GM23338 (cell line): Measurements from ENCODE around the gene ZBTB40.

ENCODE experiments used
- CREB1 ChIP-seq: fragments of 250-450 bp; sonication (Bioruptor Pico); IDR thresholded peaks from 2 replicates; pipeline ENCODE4 v1.5.0; 2020; ENCODE audit warnings: low read depth, mild to moderate bottlenecking, moderate library complexity
- EZH2 ChIP-seq: fragments of 200-600 bp; sonication (generic); IDR thresholded peaks from one replicate; pipeline ENCODE4 v1.8.0; 2017; ENCODE audit warnings: antibody characterized with exemption, mild to moderate bottlenecking, low read depth; ENCODE audit not compliant: unreplicated experiment
- EZH2phosphoT487 ChIP-seq: fragments of 200-600 bp; sonication (generic); IDR thresholded peaks from one replicate; pipeline ENCODE4 v1.8.1; 2018; ENCODE audit warnings: antibody characterized with exemption; ENCODE audit not compliant: unreplicated experiment
- JUNB ChIP-seq: IDR thresholded peaks from one replicate; pipeline ENCODE4 v1.6.1; 2016; ENCODE audit warnings: antibody characterized with exemption; ENCODE audit not compliant: unreplicated experiment
- POLR2AphosphoS5 ChIP-seq: IDR thresholded peaks from 2 replicates; pipeline ENCODE4 v1.6.1; 2016; ENCODE audit warnings: antibody characterized with exemption, low read depth
- STAT1 ChIP-seq: IDR thresholded peaks from one replicate; pipeline ENCODE4 v1.6.1; 2016; ENCODE audit warnings: antibody characterized with exemption; ENCODE audit not compliant: unreplicated experiment
- TF ChIP-seq, protein P1 (sequence below), 2 experiments: fragments of 200-600 bp in 1 of 2; sonication (generic) in 1 of 2; conservative IDR thresholded peaks; 2 replicates each; pipeline versions ENCODE4 v1.5.1 to v1.6.1; 2016 to 2017; ENCODE audit warnings: antibody characterized with exemption in 2 of 2, low read depth in 2 of 2, mild to moderate bottlenecking in 2 of 2, moderate library complexity in 1 of 2
- TF ChIP-seq, protein P2 (sequence below): IDR thresholded peaks from one replicate; pipeline ENCODE4 v1.6.1; 2018; ENCODE audit warnings: antibody characterized with exemption; ENCODE audit not compliant: unreplicated experiment

DNA sequence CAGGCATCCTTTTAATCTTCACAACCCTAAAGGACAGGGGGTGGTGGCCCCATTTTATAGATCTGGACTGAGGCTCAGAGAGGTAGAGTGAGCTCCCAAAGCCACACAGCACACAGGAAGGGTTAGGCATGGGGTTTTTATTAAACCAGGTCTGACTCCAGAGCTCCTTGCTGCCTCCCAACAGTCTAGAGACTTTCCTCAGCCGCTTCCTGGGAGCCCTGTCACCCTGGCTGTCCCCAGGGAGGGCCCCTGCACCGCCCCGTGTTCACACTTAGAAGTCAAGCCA, 103.7 kb downstream of the ZBTB40 start:
- TF ChIP-seq, protein P1, sequence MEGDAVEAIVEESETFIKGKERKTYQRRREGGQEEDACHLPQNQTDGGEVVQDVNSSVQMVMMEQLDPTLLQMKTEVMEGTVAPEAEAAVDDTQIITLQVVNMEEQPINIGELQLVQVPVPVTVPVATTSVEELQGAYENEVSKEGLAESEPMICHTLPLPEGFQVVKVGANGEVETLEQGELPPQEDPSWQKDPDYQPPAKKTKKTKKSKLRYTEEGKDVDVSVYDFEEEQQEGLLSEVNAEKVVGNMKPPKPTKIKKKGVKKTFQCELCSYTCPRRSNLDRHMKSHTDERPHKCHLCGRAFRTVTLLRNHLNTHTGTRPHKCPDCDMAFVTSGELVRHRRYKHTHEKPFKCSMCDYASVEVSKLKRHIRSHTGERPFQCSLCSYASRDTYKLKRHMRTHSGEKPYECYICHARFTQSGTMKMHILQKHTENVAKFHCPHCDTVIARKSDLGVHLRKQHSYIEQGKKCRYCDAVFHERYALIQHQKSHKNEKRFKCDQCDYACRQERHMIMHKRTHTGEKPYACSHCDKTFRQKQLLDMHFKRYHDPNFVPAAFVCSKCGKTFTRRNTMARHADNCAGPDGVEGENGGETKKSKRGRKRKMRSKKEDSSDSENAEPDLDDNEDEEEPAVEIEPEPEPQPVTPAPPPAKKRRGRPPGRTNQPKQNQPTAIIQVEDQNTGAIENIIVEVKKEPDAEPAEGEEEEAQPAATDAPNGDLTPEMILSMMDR (conservative IDR thresholded peaks at IDR 0.05; ENCODE audit: low read depth in 2 of 2), result no peak
- no peak for TF ChIP-seq EZH2phosphoT487
- no peak for TF ChIP-seq POLR2AphosphoS5
- no peak for TF ChIP-seq EZH2
- TF ChIP-seq JUNB, result no peak
- TF ChIP-seq CREB1 (CRISPR knock-in tag), result no peak
- TF ChIP-seq, protein P2, sequence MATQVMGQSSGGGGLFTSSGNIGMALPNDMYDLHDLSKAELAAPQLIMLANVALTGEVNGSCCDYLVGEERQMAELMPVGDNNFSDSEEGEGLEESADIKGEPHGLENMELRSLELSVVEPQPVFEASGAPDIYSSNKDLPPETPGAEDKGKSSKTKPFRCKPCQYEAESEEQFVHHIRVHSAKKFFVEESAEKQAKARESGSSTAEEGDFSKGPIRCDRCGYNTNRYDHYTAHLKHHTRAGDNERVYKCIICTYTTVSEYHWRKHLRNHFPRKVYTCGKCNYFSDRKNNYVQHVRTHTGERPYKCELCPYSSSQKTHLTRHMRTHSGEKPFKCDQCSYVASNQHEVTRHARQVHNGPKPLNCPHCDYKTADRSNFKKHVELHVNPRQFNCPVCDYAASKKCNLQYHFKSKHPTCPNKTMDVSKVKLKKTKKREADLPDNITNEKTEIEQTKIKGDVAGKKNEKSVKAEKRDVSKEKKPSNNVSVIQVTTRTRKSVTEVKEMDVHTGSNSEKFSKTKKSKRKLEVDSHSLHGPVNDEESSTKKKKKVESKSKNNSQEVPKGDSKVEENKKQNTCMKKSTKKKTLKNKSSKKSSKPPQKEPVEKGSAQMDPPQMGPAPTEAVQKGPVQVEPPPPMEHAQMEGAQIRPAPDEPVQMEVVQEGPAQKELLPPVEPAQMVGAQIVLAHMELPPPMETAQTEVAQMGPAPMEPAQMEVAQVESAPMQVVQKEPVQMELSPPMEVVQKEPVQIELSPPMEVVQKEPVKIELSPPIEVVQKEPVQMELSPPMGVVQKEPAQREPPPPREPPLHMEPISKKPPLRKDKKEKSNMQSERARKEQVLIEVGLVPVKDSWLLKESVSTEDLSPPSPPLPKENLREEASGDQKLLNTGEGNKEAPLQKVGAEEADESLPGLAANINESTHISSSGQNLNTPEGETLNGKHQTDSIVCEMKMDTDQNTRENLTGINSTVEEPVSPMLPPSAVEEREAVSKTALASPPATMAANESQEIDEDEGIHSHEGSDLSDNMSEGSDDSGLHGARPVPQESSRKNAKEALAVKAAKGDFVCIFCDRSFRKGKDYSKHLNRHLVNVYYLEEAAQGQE, result no peak
- no peak for TF ChIP-seq STAT1
